PC-3 (cell line): ENCODE results near the gene PIKFYVE. TPM values are rescaled to one million over a fixed set of nuclear protein-coding genes. Genes with fewer than 3 reads are reported as not detected.
A peak's percentile ranks its signal among the peaks of the same experiment; 100 is the strongest.

ENCODE experiments used
- ATAC-seq: fragments of 200-7000 bp; cut with Tn5 transposase; 2 replicates; pipeline ENCODE4 v1.9.1; 2020; ENCODE audit warnings: mild to moderate bottlenecking, moderate library complexity
- BruUV-seq: library from RNA; stranded (reverse); fragments of 400-500 nt; replicated peaks from 2 replicates; lab custom pipeline; 2021; lab: Mats Ljungman, UMichigan
- CTCF ChIA-PET: fragments of 300-600 bp; sonication (Branson Sonifier 250); formaldehyde crosslinking; loops from one replicate; lab custom pipeline; 2022; ENCODE audit warnings: antibody characterized with exemption; lab: Charles Lee
- POLR2A ChIA-PET: fragments of 300-600 bp; sonication (Branson Sonifier 250); formaldehyde crosslinking; loops from one replicate; lab custom pipeline; 2022; ENCODE audit warnings: antibody characterized with exemption; ENCODE audit not compliant: unreplicated experiment; lab: Charles Lee
- DNase-seq: peaks from one replicate; pipeline ENCODE4 v3.0.0-alpha.2; 2015
- H2AFZ ChIP-seq: fragments of 300-600 bp; sonication (generic); 2 replicates; pipeline ENCODE4 v1.6.0; 2016; ENCODE audit warnings: antibody characterized with exemption, low read length
- H3F3A ChIP-seq: fragments of 300-600 bp; sonication (generic); one replicate; pipeline ENCODE4 v1.6.0; 2017; ENCODE audit warnings: antibody characterized with exemption, low read length, control low read depth, mild to moderate bottlenecking; ENCODE audit not compliant: unreplicated experiment
- H3K27ac ChIP-seq: fragments of 300-600 bp; sonication (generic); 2 replicates; pipeline ENCODE4 v1.5.1; 2016; ENCODE audit warnings: mild to moderate bottlenecking, low read length
- H3K27me3 ChIP-seq: fragments of 300-600 bp; sonication (generic); 2 replicates; pipeline ENCODE4 v1.6.1; 2016; ENCODE audit warnings: low read length, mixed read lengths
- H3K36me3 ChIP-seq: fragments of 300-600 bp; sonication (generic); 2 replicates; pipeline ENCODE4 v1.6.1; 2016; ENCODE audit warnings: low read depth, mixed run types, low read length, mixed read lengths
- H3K4me1 ChIP-seq: fragments of 300-600 bp; sonication (generic); 2 replicates; pipeline ENCODE4 v1.5.1; 2016; ENCODE audit warnings: low read length; ENCODE audit not compliant: insufficient read depth
- H3K4me2 ChIP-seq: fragments of 300-600 bp; sonication (generic); 2 replicates; pipeline ENCODE4 v1.6.0; 2016; ENCODE audit warnings: low read length
- H3K4me3 ChIP-seq: fragments of 300-600 bp; sonication (generic); 2 replicates; pipeline ENCODE4 v1.5.1; 2016; ENCODE audit warnings: mild to moderate bottlenecking, low read length, mixed read lengths
- H3K79me2 ChIP-seq: fragments of 300-600 bp; sonication (generic); 2 replicates; pipeline ENCODE4 v1.6.1; 2017; ENCODE audit warnings: low read length, mixed read lengths
- H3K9ac ChIP-seq: fragments of 300-600 bp; sonication (generic); 2 replicates; pipeline ENCODE4 v1.6.0; 2016; ENCODE audit warnings: mild to moderate bottlenecking, low read length
- H3K9me2 ChIP-seq: fragments of 300-600 bp; sonication (generic); replicated peaks from 2 replicates; pipeline ENCODE4 v1.6.1; 2016; ENCODE audit warnings: mixed run types, low read length, mixed read lengths
- H3K9me3 ChIP-seq: fragments of 300-600 bp; sonication (generic); 2 replicates; pipeline ENCODE4 v1.6.1; 2016; ENCODE audit warnings: low read length, mixed read lengths
- H4K20me1 ChIP-seq: fragments of 300-600 bp; sonication (generic); 2 replicates; pipeline ENCODE4 v1.6.1; 2016; ENCODE audit warnings: low read length, mixed read lengths
- EZH2 ChIP-seq: fragments of 300-600 bp; sonication (generic); IDR thresholded peaks from one replicate; pipeline ENCODE4 v1.6.1; 2017; ENCODE audit warnings: antibody characterized with exemption, mild to moderate bottlenecking, low read length; ENCODE audit not compliant: unreplicated experiment
- EZH2phosphoT487 ChIP-seq: fragments of 300-600 bp; sonication (generic); IDR thresholded peaks from 2 replicates; pipeline ENCODE4 v1.6.1; 2018; ENCODE audit warnings: mild to moderate bottlenecking, antibody characterized with exemption, low read length, borderline replicate concordance
- intact Hi-C: fragments of 100-400 bp; cut with micrococcal nuclease; formaldehyde crosslinking; loops from 2 replicates; pipeline ENCODE4 v1.9.0; 2023
- total RNA-seq: library from RNA; depleted of rRNA; stranded (reverse); fragments of >200 nt; gene quantifications from 2 replicates; pipeline ENCODE4 v1.2.3, GENCODE V29; 2014
- TF ChIP-seq, protein P1 (sequence below): fragments of 300-600 bp; sonication (generic); conservative IDR thresholded peaks from 2 replicates; pipeline ENCODE4 v1.5.1; 2017; ENCODE audit warnings: antibody characterized with exemption, low read depth, mild to moderate bottlenecking, low read length

The PIKFYVE gene
- total RNA-seq, 1 experiment from 2014 or later = 18.8 TPM

DNA sequence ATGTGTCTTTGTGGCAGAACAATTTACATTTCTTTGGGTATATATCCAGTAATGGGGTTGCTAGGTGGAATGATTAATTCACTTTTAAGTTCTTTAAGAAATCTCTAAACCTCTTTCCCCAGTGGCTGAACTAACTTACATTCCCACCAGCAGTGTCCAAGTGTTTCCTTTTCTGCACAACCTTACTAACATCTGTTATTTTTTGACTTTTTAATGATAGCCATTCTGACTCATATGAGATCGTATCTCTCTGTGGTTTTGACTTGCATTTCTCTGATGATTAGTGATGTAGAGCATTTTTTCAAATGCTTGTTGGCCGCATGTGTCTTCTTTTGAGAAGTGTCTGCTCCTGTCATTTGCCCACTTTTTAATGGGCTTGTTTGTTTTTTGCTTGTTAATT lies 97.4 kb downstream of the PIKFYVE start:
- Histone ChIP-seq H3F3A (no peaks in the 10 kb centered on the region), H4K20me1 (no peaks in the 10 kb centered on the region), H3K9ac (no peak overlapping the region), H3K9me2 (no peaks in the 10 kb centered on the region), H2AFZ (no peak overlapping the region), H3K4me2 (peak overlapping the region; percentile 33), H3K4me1 (peaks cover 15% of the 10 kb centered on the region), H3K4me3 (no peak overlapping the region), H3K79me2 (no peaks in the 10 kb centered on the region), H3K27ac (no peak overlapping the region), H3K36me3 (no peaks in the 10 kb centered on the region), H3K9me3 (no peaks in the 10 kb centered on the region), H3K27me3 (no peaks in the 10 kb centered on the region)
- TF ChIP-seq EZH2phosphoT487 (no peak), EZH2 (no peak)
- TF ChIP-seq, protein P1, sequence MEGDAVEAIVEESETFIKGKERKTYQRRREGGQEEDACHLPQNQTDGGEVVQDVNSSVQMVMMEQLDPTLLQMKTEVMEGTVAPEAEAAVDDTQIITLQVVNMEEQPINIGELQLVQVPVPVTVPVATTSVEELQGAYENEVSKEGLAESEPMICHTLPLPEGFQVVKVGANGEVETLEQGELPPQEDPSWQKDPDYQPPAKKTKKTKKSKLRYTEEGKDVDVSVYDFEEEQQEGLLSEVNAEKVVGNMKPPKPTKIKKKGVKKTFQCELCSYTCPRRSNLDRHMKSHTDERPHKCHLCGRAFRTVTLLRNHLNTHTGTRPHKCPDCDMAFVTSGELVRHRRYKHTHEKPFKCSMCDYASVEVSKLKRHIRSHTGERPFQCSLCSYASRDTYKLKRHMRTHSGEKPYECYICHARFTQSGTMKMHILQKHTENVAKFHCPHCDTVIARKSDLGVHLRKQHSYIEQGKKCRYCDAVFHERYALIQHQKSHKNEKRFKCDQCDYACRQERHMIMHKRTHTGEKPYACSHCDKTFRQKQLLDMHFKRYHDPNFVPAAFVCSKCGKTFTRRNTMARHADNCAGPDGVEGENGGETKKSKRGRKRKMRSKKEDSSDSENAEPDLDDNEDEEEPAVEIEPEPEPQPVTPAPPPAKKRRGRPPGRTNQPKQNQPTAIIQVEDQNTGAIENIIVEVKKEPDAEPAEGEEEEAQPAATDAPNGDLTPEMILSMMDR = no peak
- ChIA-PET CTCF (no interaction called here), POLR2A (no interaction called here)
- peak; percentile 89 for ATAC-seq
- intact Hi-C loops = no loop called here
- peak; percentile 77 for DNase-seq
- BruUV-seq = no TSS peak

DNA sequence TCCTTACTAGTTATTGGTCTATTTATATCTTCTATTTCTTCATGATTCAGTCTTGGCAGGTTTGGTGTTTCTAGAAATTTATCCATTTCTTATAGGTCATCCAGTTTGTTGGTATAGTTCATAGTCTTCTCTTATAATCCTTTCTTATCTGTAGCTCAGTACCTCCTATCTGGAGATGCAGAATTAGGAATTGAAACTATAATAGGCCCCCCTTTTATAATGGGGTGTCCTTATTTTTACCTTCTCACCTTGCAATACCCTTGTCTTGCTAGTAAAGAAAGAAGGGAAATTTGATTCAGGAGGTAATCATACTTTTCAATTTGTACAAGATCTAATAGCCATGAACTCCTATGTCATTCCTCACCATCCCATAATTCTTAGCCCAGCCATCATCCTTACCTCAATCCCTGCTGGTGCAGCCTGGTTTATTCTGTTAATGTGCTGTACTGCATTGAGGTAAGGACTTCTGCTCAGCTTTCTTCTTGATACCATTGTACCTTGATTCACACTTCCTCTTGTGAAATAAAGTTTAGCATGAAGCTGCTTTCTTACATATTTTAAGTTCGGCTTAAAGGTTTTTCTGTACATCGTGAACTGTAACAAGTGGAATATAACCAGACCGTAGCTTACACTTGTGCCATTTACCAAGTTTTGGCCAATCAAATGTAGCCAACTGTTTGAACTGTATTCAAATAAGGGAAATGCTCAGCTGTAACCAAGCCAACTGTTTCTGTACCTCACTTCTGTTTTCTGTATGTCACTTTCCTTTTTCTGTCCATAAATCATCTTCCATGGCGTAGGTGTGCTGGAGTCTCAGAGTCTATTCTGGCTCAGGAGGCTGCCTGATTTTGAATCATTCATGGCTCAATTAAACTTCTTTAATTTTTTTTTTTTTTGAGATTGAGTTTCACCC lies 100.4 kb downstream of the PIKFYVE start:
- no peaks in the 10 kb centered on the region for H3K9me3 ChIP-seq
- POLR2A ChIA-PET = no interaction called here
- no peaks in the 10 kb centered on the region for H3K27me3 ChIP-seq
- DNase-seq (no peak), ATAC-seq (no peak)
- no peaks in the 10 kb centered on the region for H4K20me1 ChIP-seq
- H3K4me3 ChIP-seq = no peak overlapping the region
- peaks cover 15% of the 10 kb centered on the region for H3K4me1 ChIP-seq
- no peak overlapping the region for H3K4me2 ChIP-seq
- BruUV-seq = no TSS peak
- TF ChIP-seq, protein P1 = no peak
- no peak for TF ChIP-seq EZH2phosphoT487
- no peak for TF ChIP-seq EZH2
- no peaks in the 10 kb centered on the region for H3K79me2 ChIP-seq
- H3K9me2 ChIP-seq = no peaks in the 10 kb centered on the region
- H3F3A ChIP-seq = no peaks in the 10 kb centered on the region
- H3K36me3 ChIP-seq = no peaks in the 10 kb centered on the region
- H3K27ac ChIP-seq = no peak overlapping the region
- H3K9ac ChIP-seq = no peak overlapping the region
- H2AFZ ChIP-seq = no peak overlapping the region
- intact Hi-C loops = no loop called here
- CTCF ChIA-PET = no interaction called here

DNA sequence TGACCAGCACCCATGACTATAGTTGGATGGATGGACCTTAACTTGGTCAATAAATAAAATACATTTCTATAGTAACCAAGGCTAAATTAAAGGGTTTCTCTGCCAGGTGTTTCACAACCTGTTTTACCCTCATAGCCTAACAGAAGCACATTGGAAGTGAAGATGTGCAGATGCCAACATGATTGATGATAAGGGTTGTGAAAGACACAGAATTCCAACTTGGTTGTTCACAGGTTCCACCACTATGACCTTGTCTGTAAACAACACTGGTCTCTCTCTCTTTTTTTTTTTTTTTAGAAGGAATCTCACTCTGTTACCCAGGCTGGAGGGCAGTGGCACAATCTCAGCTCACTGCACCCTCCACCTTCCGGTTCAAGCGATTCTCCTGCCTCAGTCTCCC lies 103.0 kb downstream of the PIKFYVE start:
- POLR2A ChIA-PET = no interaction called here
- Histone ChIP-seq H3K9me3 (no peaks in the 10 kb centered on the region), H3F3A (no peaks in the 10 kb centered on the region), H3K4me2 (no peak overlapping the region), H3K27me3 (no peaks in the 10 kb centered on the region), H2AFZ (no peak overlapping the region), H3K79me2 (no peaks in the 10 kb centered on the region), H3K9ac (no peak overlapping the region), H3K27ac (no peak overlapping the region), H3K4me3 (no peak overlapping the region), H3K4me1 (peaks cover 1% of the 10 kb centered on the region; the same call in 1 of the 2 replicates), H3K9me2 (no peaks in the 10 kb centered on the region), H4K20me1 (no peaks in the 10 kb centered on the region), H3K36me3 (no peaks in the 10 kb centered on the region)
- no TSS peak for BruUV-seq
- intact Hi-C loops = no loop called here
- CTCF ChIA-PET = no interaction called here
- TF ChIP-seq EZH2phosphoT487 = no peak
- TF ChIP-seq, protein P1 = no peak
- no peak for TF ChIP-seq EZH2
- ATAC-seq = no peak
- peak; percentile 61 for DNase-seq
